GM23248 (cell line): Measurements from ENCODE around the gene ACOT13. TPM values are rescaled to one million over a fixed set of nuclear protein-coding genes. Genes with fewer than 3 reads are reported as not detected.

Source experiments
- DNase-seq: peaks from one replicate; pipeline ENCODE4 v3.0.0-alpha.2; 2015
- H2AFZ ChIP-seq: fragments of 200-600 bp; sonication (generic); 2 replicates; pipeline ENCODE4 v1.6.1; 2016; ENCODE audit warnings: antibody characterized with exemption
- H3F3A ChIP-seq: fragments of 200-600 bp; sonication (generic); 2 replicates; pipeline ENCODE4 v1.6.1; 2016; ENCODE audit warnings: mild to moderate bottlenecking, antibody characterized with exemption, mixed run types; ENCODE audit not compliant: insufficient read depth
- H3K27ac ChIP-seq: fragments of 200-600 bp; sonication (generic); 2 replicates; pipeline ENCODE4 v1.5.1; 2016; ENCODE audit warnings: mild to moderate bottlenecking
- H3K27me3 ChIP-seq: fragments of 200-600 bp; sonication (generic); replicated peaks from 2 replicates; pipeline ENCODE4 v1.6.1; 2016; ENCODE audit warnings: mild to moderate bottlenecking; ENCODE audit not compliant: insufficient read depth
- H3K36me3 ChIP-seq: fragments of 200-600 bp; sonication (generic); 2 replicates; pipeline ENCODE4 v1.6.1; 2016; ENCODE audit warnings: low read depth, mild to moderate bottlenecking
- H3K4me1 ChIP-seq: fragments of 200-600 bp; sonication (generic); 2 replicates; pipeline ENCODE4 v1.6.1; 2016; ENCODE audit warnings: mild to moderate bottlenecking; ENCODE audit not compliant: insufficient read depth
- H3K4me2 ChIP-seq: fragments of 200-600 bp; sonication (generic); one replicate; pipeline ENCODE4 v1.6.1; 2016; ENCODE audit warnings: mild to moderate bottlenecking; ENCODE audit not compliant: unreplicated experiment
- H3K4me3 ChIP-seq: fragments of 200-600 bp; sonication (generic); 2 replicates; pipeline ENCODE4 v1.5.1; 2016; ENCODE audit warnings: mild to moderate bottlenecking
- H3K79me2 ChIP-seq: fragments of 200-600 bp; sonication (generic); 2 replicates; pipeline ENCODE4 v1.6.1; 2016; ENCODE audit warnings: mild to moderate bottlenecking; ENCODE audit not compliant: insufficient read depth
- H3K9ac ChIP-seq: fragments of 200-600 bp; sonication (generic); 2 replicates; pipeline ENCODE4 v1.6.1; 2016; ENCODE audit warnings: mild to moderate bottlenecking
- H3K9me2 ChIP-seq: fragments of 200-600 bp; sonication (generic); 2 replicates; pipeline ENCODE4 v1.6.1; 2016; ENCODE audit warnings: mixed run types, mild to moderate bottlenecking, moderate library complexity; ENCODE audit not compliant: insufficient read depth
- H3K9me3 ChIP-seq: fragments of 200-600 bp; sonication (generic); one replicate; pipeline ENCODE4 v1.6.1; 2017; ENCODE audit warnings: low read depth
- H4K20me1 ChIP-seq: fragments of 200-600 bp; sonication (generic); 2 replicates; pipeline ENCODE4 v1.6.0; 2016; ENCODE audit not compliant: insufficient read depth
- EZH2 ChIP-seq: fragments of 200-600 bp; sonication (generic); IDR thresholded peaks from 2 replicates; pipeline ENCODE4 v1.6.1; 2018; ENCODE audit warnings: antibody characterized with exemption, mild to moderate bottlenecking; ENCODE audit not compliant: insufficient read depth, poor library complexity, severe bottlenecking
- EZH2phosphoT487 ChIP-seq: fragments of 200-600 bp; sonication (generic); IDR thresholded peaks from 2 replicates; pipeline ENCODE4 v1.6.1; 2018; ENCODE audit warnings: antibody characterized with exemption, moderate library complexity, mild to moderate bottlenecking, low read depth; ENCODE audit not compliant: insufficient read depth
- WGBS, 2 experiments: methylation state at CpG; one replicate each; pipeline ENCODE4 v1.1.6; 2015 to 2017; ENCODE audit warnings: low lambda C conversion rate in 2 of 2, low coverage in 1 of 2; ENCODE audit errors: missing lambda C conversion rate in 2 of 2; 5-methylcytosine and 5-hydroxymethylcytosine counted together
- in situ Hi-C: fragments of 300-500 bp; cut with MboI; formaldehyde crosslinking; loops from 2 replicates; pipeline ENCODE4 v1.15.0; 2020
- polyA plus RNA-seq: library from polyadenylated mRNA; unstranded; fragments of >200 nt; fragmentation: Nextera tagmentation; extraction: Ambion mirVana; gene quantifications from 2 replicates; pipeline ENCODE4 v1.2.1, GENCODE V29; 2016
- total RNA-seq: library from RNA; depleted of rRNA; stranded (reverse); fragments of >200 nt; shearing (Covaris generic); gene quantifications from 2 replicates; pipeline ENCODE4 v1.2.3, GENCODE V29; 2014

ACOT13 gene
- total and polyA plus RNA-seq, 2 experiments from 2014 or later: 3.4 to 26.2 TPM

DNA sequence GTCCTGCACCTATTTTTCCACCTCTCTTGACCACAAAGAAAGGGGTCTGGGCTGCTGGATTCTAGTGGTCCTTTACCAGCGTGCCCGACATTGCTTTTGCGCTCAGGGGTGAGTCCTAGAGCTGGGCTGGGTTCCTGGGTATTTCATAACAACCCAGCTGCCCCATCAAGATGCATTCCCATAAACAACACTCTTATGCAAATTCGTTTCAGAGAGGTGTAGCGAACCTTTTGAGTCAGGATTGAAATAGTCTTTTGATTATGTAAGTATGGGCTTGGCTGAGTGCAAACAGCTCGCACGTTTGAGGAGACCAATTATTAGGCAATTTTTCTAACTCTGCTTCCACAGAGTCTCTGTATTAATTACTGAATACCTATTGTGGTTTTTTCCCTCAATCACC is 13.7 kb downstream of the ACOT13 start:
- Histone ChIP-seq H2AFZ (no peak overlapping the region), H3K9ac (no peak overlapping the region), H3K9me2 (no peaks in the 10 kb centered on the region), H3K27ac (no peak overlapping the region), H3K27me3 (no peaks in the 10 kb centered on the region), H3K36me3 (no peaks in the 10 kb centered on the region), H3F3A (no peaks in the 10 kb centered on the region), H3K4me3 (no peak overlapping the region), H3K4me1 (no peaks in the 10 kb centered on the region), H3K79me2 (no peaks in the 10 kb centered on the region), H4K20me1 (no peaks in the 10 kb centered on the region), H3K4me2 (no peak overlapping the region), H3K9me3 (no peaks in the 10 kb centered on the region)
- 83 to 87% methylated on average over 7 of the region's 7 CpGs for WGBS, 2 experiments
- in situ Hi-C loops: no loop called here
- TF ChIP-seq EZH2phosphoT487 (no peak), EZH2 (no peak)
- no peak for DNase-seq

DNA sequence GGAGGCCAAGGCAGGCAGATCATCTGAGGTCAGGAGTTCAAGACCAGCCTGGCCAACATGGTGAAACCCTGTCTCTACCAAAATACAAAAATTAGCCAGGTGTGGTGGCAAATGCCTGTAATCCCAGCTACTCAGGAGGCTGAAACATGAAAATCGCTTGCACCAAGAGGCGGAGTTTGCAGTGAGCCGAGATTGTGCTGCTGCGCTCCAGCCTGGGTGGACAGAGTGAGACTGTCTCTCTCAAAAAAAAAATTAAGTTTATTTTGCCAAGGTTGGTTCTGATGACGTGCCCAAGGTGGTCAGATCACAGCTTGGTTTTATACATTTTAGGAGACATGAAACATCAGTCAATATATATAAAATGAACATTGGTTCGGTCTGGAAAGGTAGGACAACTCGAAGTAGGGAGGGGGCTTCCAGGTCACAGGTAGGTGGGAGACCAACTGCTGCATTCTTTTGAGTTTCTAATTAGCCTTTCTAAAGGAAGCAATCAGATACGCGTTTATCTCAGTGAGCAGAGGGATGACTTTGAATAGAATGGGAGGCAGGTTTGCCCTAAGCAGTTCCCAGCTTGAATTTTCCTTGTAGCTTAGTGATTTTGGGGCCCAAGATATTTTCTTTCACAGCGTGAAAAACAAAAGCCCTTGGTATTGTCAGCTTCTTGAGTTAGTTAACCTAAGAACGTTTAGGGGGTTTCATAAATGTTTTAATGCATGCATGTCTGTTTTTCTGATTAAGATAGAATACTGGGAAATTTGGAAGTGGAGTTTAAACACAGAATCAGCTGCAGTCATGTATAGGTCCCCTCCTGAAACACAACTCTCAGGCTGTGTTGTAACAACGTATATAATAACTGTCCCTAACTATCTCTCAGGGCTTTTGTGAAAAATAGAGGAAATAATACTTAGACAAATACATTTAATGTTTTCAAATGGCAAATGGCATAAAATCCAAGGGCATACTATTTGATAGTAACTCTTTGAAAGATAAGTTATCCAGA is 16.7 kb downstream of the ACOT13 start:
- H3K9me2 ChIP-seq: no peaks in the 10 kb centered on the region
- WGBS, 2 experiments: 82 to 85% methylated on average over 12 of the region's 12 CpGs
- H3K4me3 ChIP-seq: no peak overlapping the region
- in situ Hi-C loops: no loop called here
- H3K4me1 ChIP-seq: no peaks in the 10 kb centered on the region
- H3K9me3 ChIP-seq: no peaks in the 10 kb centered on the region
- H2AFZ ChIP-seq: no peak overlapping the region
- H3K79me2 ChIP-seq: no peaks in the 10 kb centered on the region
- H3F3A ChIP-seq: no peaks in the 10 kb centered on the region
- H4K20me1 ChIP-seq: no peaks in the 10 kb centered on the region
- no peaks in the 10 kb centered on the region for H3K27me3 ChIP-seq
- no peak overlapping the region for H3K4me2 ChIP-seq
- no peak overlapping the region for H3K9ac ChIP-seq
- H3K36me3 ChIP-seq: no peaks in the 10 kb centered on the region
- H3K27ac ChIP-seq: no peak overlapping the region
- TF ChIP-seq EZH2phosphoT487: no peak
- TF ChIP-seq EZH2: no peak
- DNase-seq: no peak

DNA sequence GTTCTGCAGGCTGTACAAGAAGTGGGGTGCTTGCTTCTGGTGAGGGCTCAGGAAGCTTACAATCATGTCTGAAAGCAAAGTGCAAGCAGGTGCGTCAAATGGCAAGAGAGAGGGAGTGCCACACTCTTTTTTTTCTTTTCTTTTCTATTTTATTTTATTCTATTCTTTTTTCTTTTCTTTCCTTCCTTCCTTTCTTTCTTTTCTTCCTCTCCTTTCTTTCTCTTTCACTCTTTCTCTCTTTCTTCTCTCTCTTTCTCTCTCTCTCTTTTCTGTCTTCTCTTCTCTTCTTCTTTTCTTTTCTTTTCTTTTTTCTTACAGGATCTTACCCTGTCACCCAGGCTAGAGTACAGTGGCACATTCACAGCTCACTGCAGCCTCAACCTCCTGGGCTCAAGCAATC is 19.5 kb downstream of the ACOT13 start:
- Histone ChIP-seq H3K4me1 (0 out of 2 replicates have a peak, but pooled peaks cover 6% of the 10 kb centered on the region), H3K9ac (no peak overlapping the region), H3K4me2 (no peak overlapping the region), H3K36me3 (no peaks in the 10 kb centered on the region), H3K4me3 (no peak overlapping the region), H3F3A (no peaks in the 10 kb centered on the region), H3K27me3 (no peaks in the 10 kb centered on the region), H3K79me2 (no peaks in the 10 kb centered on the region), H3K27ac (no peak overlapping the region), H3K9me2 (no peaks in the 10 kb centered on the region), H4K20me1 (no peaks in the 10 kb centered on the region), H3K9me3 (no peaks in the 10 kb centered on the region), H2AFZ (no peak overlapping the region)
- in situ Hi-C loops: no loop called here
- TF ChIP-seq EZH2 (no peak), EZH2phosphoT487 (no peak)
- WGBS, 2 experiments: 100% methylated on average over 1 of the region's 1 CpG
- no peak for DNase-seq

DNA sequence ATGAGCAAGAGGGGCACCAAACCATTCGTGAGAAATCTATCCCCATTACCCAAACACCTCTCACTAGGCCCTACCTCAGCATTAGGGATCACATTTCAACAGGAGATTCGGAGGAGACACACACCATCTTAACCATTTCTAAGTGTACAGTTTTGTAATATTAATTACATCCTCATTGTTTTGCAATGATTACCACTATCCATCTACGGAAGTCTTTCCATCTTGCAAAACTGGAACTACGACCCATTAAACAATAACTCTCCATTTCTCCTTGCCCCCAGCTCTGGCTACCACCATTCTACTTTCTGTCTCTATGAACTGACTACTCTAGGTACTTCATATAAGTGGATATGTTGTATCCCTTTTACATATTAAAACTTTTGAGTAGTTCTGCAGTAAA is 20.1 kb downstream of the ACOT13 start:
- H3K4me1 ChIP-seq: 0 out of 2 replicates have a peak, but pooled peaks cover 6% of the 10 kb centered on the region
- H3K27ac ChIP-seq: no peak overlapping the region
- H3K36me3 ChIP-seq: no peaks in the 10 kb centered on the region
- no peak overlapping the region for H2AFZ ChIP-seq
- in situ Hi-C loops: no loop called here
- no peak overlapping the region for H3K9ac ChIP-seq
- no peaks in the 10 kb centered on the region for H3K79me2 ChIP-seq
- H3F3A ChIP-seq: no peaks in the 10 kb centered on the region
- TF ChIP-seq EZH2 (no peak), EZH2phosphoT487 (no peak)
- H3K4me3 ChIP-seq: no peak overlapping the region
- no peaks in the 10 kb centered on the region for H3K9me3 ChIP-seq
- H3K27me3 ChIP-seq: no peaks in the 10 kb centered on the region
- DNase-seq: no peak
- H3K4me2 ChIP-seq: no peak overlapping the region
- H3K9me2 ChIP-seq: no peaks in the 10 kb centered on the region
- 92 to 94% methylated on average over 4 of the region's 4 CpGs for WGBS, 2 experiments
- H4K20me1 ChIP-seq: no peaks in the 10 kb centered on the region
